HG03280 (cell line): Measurements from ENCODE around the gene ZNF561.
"Not testable (repeated sequence)": the region's sequence is repeated elsewhere in the genome, so short reads cannot be mapped to it uniquely, and the experiment has no call there.

Experiments used
- ATAC-seq: cut with Tn5 transposase; IDR thresholded peaks from one replicate; pipeline ENCODE4 v1.9.1; 2021; ENCODE audit warnings: mild to moderate bottlenecking, moderate library complexity; ENCODE audit not compliant: unreplicated experiment

The ZNF561 gene

GRCh38 chr19:9621156-9622037 is at the start of gene ZNF561:
Gene ZNF561 (minus strand): TSS chr19:9621232. CDS start chr19:9619456, 1,776 bp downstream.
- peak; percentile 84 for ATAC-seq

GRCh38 chr19:9668544-9668943 is 47.5 kb upstream of the ZNF561 start:
- no peak for ATAC-seq

- no peak for ATAC-seq
Measured at GRCh38 chr19:9667898-9668297, 46.9 kb upstream of the ZNF561 start.

GRCh38 chr19:9658769-9659168 is 37.7 kb upstream of the ZNF561 start:
- no peak for ATAC-seq

- ATAC-seq: not testable (repeated sequence)
Measured at GRCh38 chr19:9653066-9653555, 32.1 kb upstream of the ZNF561 start.

- ATAC-seq: not testable (repeated sequence)
Measured at GRCh38 chr19:9651464-9651863, 30.4 kb upstream of the ZNF561 start.

- no peak for ATAC-seq
Measured at GRCh38 chr19:9650345-9650744, 29.3 kb upstream of the ZNF561 start.

- no peak for ATAC-seq
Measured at GRCh38 chr19:9645472-9645871, 24.4 kb upstream of the ZNF561 start.

GRCh38 chr19:9644472-9644871 is 23.4 kb upstream of the ZNF561 start:
- ATAC-seq: no peak

- ATAC-seq: no peak
Measured at GRCh38 chr19:9641810-9642209, 20.8 kb upstream of the ZNF561 start.

- no peak for ATAC-seq
Measured at GRCh38 chr19:9640956-9641355, 19.9 kb upstream of the ZNF561 start.

GRCh38 chr19:9636018-9636417 is 15.0 kb upstream of the ZNF561 start:
- ATAC-seq: no peak

- no peak for ATAC-seq
Measured at GRCh38 chr19:9627856-9628255, 6.8 kb upstream of the ZNF561 start.

GRCh38 chr19:9622531-9622930 is 1.5 kb upstream of the ZNF561 start:
- ATAC-seq: no peak

GRCh38 chr19:9620842-9621155 is 233 bp downstream of the ZNF561 start:
- ATAC-seq: no peak

- no peak for ATAC-seq
Measured at GRCh38 chr19:9615844-9616243, 5.2 kb downstream of the ZNF561 start.

GRCh38 chr19:9610484-9611113 is 10.4 kb downstream of the ZNF561 start:
- no peak for ATAC-seq

GRCh38 chr19:9608912-9609311 is 12.1 kb downstream of the ZNF561 start:
- no peak for ATAC-seq

- ATAC-seq: no peak
Measured at GRCh38 chr19:9597027-9597426, 24.0 kb downstream of the ZNF561 start.

- no peak for ATAC-seq
Measured at GRCh38 chr19:9586764-9587163, 34.3 kb downstream of the ZNF561 start.

- ATAC-seq: peak; percentile 91
Measured at GRCh38 chr19:9584073-9584833, 36.8 kb downstream of the ZNF561 start, which contains the start of gene ZNF121. Gene ZNF121 (minus strand): TSS chr19:9584504. CDS start chr19:9568097, 16,407 bp downstream.
